Measurements from ENCODE around the gene CCR9. TPM values are rescaled to one million over a fixed set of nuclear protein-coding genes. Genes with fewer than 3 reads are reported as not detected.

The CCR9 gene
- total RNA-seq, 2 donors from 2014 or later = 0.14 TPM; not detected in 1

GRCh38 chr3:45861043-45861719 lies 25.2 kb upstream of the CCR9 start:
- DNase-seq (no peak), ATAC-seq (replicated peaks in 1 of 2) (peak; percentile 63 to 73)
- H3K4me3 Mint-ChIP-seq = peak overlapping the region; percentile 3 to 73
- peak overlapping the region; percentile 92 for H3K27ac Mint-ChIP-seq
- H3K36me3 Mint-ChIP-seq (ENCODE audit: insufficient read depth in 2 of 2) = peaks cover 12 to 22% of the 10 kb centered on the region in 2 donors
- H3K27me3 Mint-ChIP-seq (ENCODE audit: low read depth) = peaks cover 75% of the 10 kb centered on the region
- peaks cover 8 to 11% of the 10 kb centered on the region in 2 donors for H3K9me3 Mint-ChIP-seq
- peaks cover 46% of the 10 kb centered on the region for H3K4me1 Mint-ChIP-seq (ENCODE audit: low read depth)

- peak; percentile 82 to 84 for ATAC-seq (replicated peaks in 1 of 2)
- no peak overlapping the region for H3K27ac Mint-ChIP-seq
- peak; percentile 45 for DNase-seq
- peaks cover 57% of the 10 kb centered on the region for H3K4me1 Mint-ChIP-seq (ENCODE audit: low read depth)
- peaks cover 6 to 8% of the 10 kb centered on the region in 2 donors for H3K9me3 Mint-ChIP-seq
- peaks cover 9 to 14% of the 10 kb centered on the region in 2 donors for H3K36me3 Mint-ChIP-seq (ENCODE audit: insufficient read depth in 2 of 2)
- peaks cover 84% of the 10 kb centered on the region for H3K27me3 Mint-ChIP-seq (ENCODE audit: low read depth)
- H3K4me3 Mint-ChIP-seq = peak overlapping the region in 1 of 2 donors; percentile 6
Observed at GRCh38 chr3:45864760-45865519, 21.4 kb upstream of the CCR9 start.

GRCh38 chr3:45865563-45865962 lies 20.8 kb upstream of the CCR9 start:
- peaks cover 57% of the 10 kb centered on the region for H3K4me1 Mint-ChIP-seq (ENCODE audit: low read depth)
- H3K27me3 Mint-ChIP-seq (ENCODE audit: low read depth) = peaks cover 82% of the 10 kb centered on the region
- peak overlapping the region in 1 of 2 donors; percentile 6 for H3K4me3 Mint-ChIP-seq

GRCh38 chr3:45868213-45868612 lies 18.1 kb upstream of the CCR9 start:
- peaks cover 5 to 7% of the 10 kb centered on the region in 2 donors for H3K36me3 Mint-ChIP-seq (ENCODE audit: insufficient read depth in 2 of 2)
- ATAC-seq (replicated peaks in 1 of 2) = no peak
- DNase-seq = no peak
- H3K27ac Mint-ChIP-seq = no peak overlapping the region
- peaks cover 5 to 6% of the 10 kb centered on the region in 2 donors for H3K9me3 Mint-ChIP-seq
- peaks cover 86% of the 10 kb centered on the region for H3K27me3 Mint-ChIP-seq (ENCODE audit: low read depth)
- no peak overlapping the region for H3K4me3 Mint-ChIP-seq
- peaks cover 53% of the 10 kb centered on the region for H3K4me1 Mint-ChIP-seq (ENCODE audit: low read depth)

More at GRCh38 chr3:45865563-45865962, 20.8 kb upstream of the CCR9 start:
- Mint-ChIP-seq H3K9me3 (peaks cover 6 to 8% of the 10 kb centered on the region in 2 donors), H3K27ac (no peak overlapping the region), H3K36me3 (ENCODE audit: insufficient read depth in 2 of 2) (peaks cover 9 to 14% of the 10 kb centered on the region in 2 donors)
- DNase-seq = no peak
- no peak for ATAC-seq (replicated peaks in 1 of 2)

- DNase-seq (no peak), ATAC-seq (replicated peaks in 1 of 2) (no peak)
- no peak overlapping the region for H3K27ac Mint-ChIP-seq
- H3K4me3 Mint-ChIP-seq = no peak overlapping the region
- H3K27me3 Mint-ChIP-seq (ENCODE audit: low read depth) = peaks cover 86% of the 10 kb centered on the region
- peaks cover 3 to 5% of the 10 kb centered on the region in 2 donors for H3K36me3 Mint-ChIP-seq (ENCODE audit: insufficient read depth in 2 of 2)
- H3K4me1 Mint-ChIP-seq (ENCODE audit: low read depth) = peaks cover 50% of the 10 kb centered on the region
- peaks cover 3 to 4% of the 10 kb centered on the region in 2 donors for H3K9me3 Mint-ChIP-seq
Observed at GRCh38 chr3:45868650-45869049, 17.7 kb upstream of the CCR9 start.

GRCh38 chr3:45869638-45870037 lies 16.7 kb upstream of the CCR9 start:
- ATAC-seq (replicated peaks in 1 of 2) (no peak), DNase-seq (no peak)
- Mint-ChIP-seq H3K36me3 (ENCODE audit: insufficient read depth in 2 of 2) (peaks cover 6% of the 10 kb centered on the region in 2 donors), H3K4me3 (peak overlapping the region in 1 of 2 donors; percentile 1), H3K4me1 (ENCODE audit: low read depth) (peaks cover 46% of the 10 kb centered on the region), H3K27ac (no peak overlapping the region), H3K27me3 (ENCODE audit: low read depth) (peaks cover 90% of the 10 kb centered on the region), H3K9me3 (peaks cover 4 to 5% of the 10 kb centered on the region in 2 donors)

GRCh38 chr3:45870099-45870498 lies 16.2 kb upstream of the CCR9 start:
- H3K27me3 Mint-ChIP-seq (ENCODE audit: low read depth) = peaks cover 90% of the 10 kb centered on the region
- H3K27ac Mint-ChIP-seq = no peak overlapping the region
- H3K36me3 Mint-ChIP-seq (ENCODE audit: insufficient read depth in 2 of 2) = peaks cover 6% of the 10 kb centered on the region in 2 donors
- peaks cover 4 to 5% of the 10 kb centered on the region in 2 donors for H3K9me3 Mint-ChIP-seq
- ATAC-seq (replicated peaks in 1 of 2) (peak; percentile 91 to 93), DNase-seq (peak; percentile 59 to 75)
- H3K4me3 Mint-ChIP-seq = peak overlapping the region in 1 of 2 donors; percentile 1
- H3K4me1 Mint-ChIP-seq (ENCODE audit: low read depth) = peaks cover 41% of the 10 kb centered on the region

- ATAC-seq (replicated peaks in 1 of 2) (no peak), DNase-seq (no peak)
- H3K27me3 Mint-ChIP-seq (ENCODE audit: low read depth) = peaks cover 90% of the 10 kb centered on the region
- no peak overlapping the region for H3K4me3 Mint-ChIP-seq
- H3K36me3 Mint-ChIP-seq (ENCODE audit: insufficient read depth in 2 of 2) = peaks cover 6% of the 10 kb centered on the region in 2 donors
- peaks cover 4 to 5% of the 10 kb centered on the region in 2 donors for H3K9me3 Mint-ChIP-seq
- H3K27ac Mint-ChIP-seq = no peak overlapping the region
- H3K4me1 Mint-ChIP-seq (ENCODE audit: low read depth) = peaks cover 32% of the 10 kb centered on the region
Observed at GRCh38 chr3:45871780-45872179, 14.6 kb upstream of the CCR9 start.

GRCh38 chr3:45872569-45872968 lies 13.8 kb upstream of the CCR9 start:
- Mint-ChIP-seq H3K27me3 (ENCODE audit: low read depth) (peaks cover 84% of the 10 kb centered on the region), H3K27ac (no peak overlapping the region), H3K4me1 (ENCODE audit: low read depth) (peaks cover 32% of the 10 kb centered on the region), H3K36me3 (ENCODE audit: insufficient read depth in 2 of 2) (peaks cover 6% of the 10 kb centered on the region in 2 donors), H3K9me3 (peaks cover 4 to 5% of the 10 kb centered on the region in 2 donors), H3K4me3 (no peak overlapping the region)
- ATAC-seq (replicated peaks in 1 of 2) (no peak), DNase-seq (no peak)

- DNase-seq (no peak), ATAC-seq (replicated peaks in 1 of 2) (no peak)
- Mint-ChIP-seq H3K36me3 (ENCODE audit: insufficient read depth in 2 of 2) (peaks cover 6% of the 10 kb centered on the region in 2 donors), H3K27ac (no peak overlapping the region), H3K9me3 (peaks cover 4 to 5% of the 10 kb centered on the region in 2 donors), H3K4me1 (ENCODE audit: low read depth) (peaks cover 32% of the 10 kb centered on the region), H3K4me3 (no peak overlapping the region), H3K27me3 (ENCODE audit: low read depth) (peaks cover 82% of the 10 kb centered on the region)
Observed at GRCh38 chr3:45873036-45873435, 13.3 kb upstream of the CCR9 start.

- H3K4me1 Mint-ChIP-seq (ENCODE audit: low read depth) = peaks cover 27% of the 10 kb centered on the region
- H3K27ac Mint-ChIP-seq = no peak overlapping the region
- peaks cover 4 to 5% of the 10 kb centered on the region in 2 donors for H3K9me3 Mint-ChIP-seq
- no peak for DNase-seq
- H3K27me3 Mint-ChIP-seq (ENCODE audit: low read depth) = peaks cover 82% of the 10 kb centered on the region
- no peak for ATAC-seq (replicated peaks in 1 of 2)
- peaks cover 6% of the 10 kb centered on the region in 2 donors for H3K36me3 Mint-ChIP-seq (ENCODE audit: insufficient read depth in 2 of 2)
- no peak overlapping the region for H3K4me3 Mint-ChIP-seq
Observed at GRCh38 chr3:45873638-45874037, 12.7 kb upstream of the CCR9 start.

- Mint-ChIP-seq H3K4me3 (no peak overlapping the region), H3K27ac (no peak overlapping the region), H3K4me1 (ENCODE audit: low read depth) (peaks cover 17% of the 10 kb centered on the region), H3K9me3 (peaks cover 4 to 5% of the 10 kb centered on the region in 2 donors), H3K36me3 (ENCODE audit: insufficient read depth in 2 of 2) (peaks cover 6% of the 10 kb centered on the region in 2 donors), H3K27me3 (ENCODE audit: low read depth) (peaks cover 79% of the 10 kb centered on the region)
- ATAC-seq (replicated peaks in 1 of 2) (no peak), DNase-seq (no peak)
Observed at GRCh38 chr3:45874677-45875346, 11.5 kb upstream of the CCR9 start.

GRCh38 chr3:45878124-45878523 lies 8.2 kb upstream of the CCR9 start:
- H3K4me1 Mint-ChIP-seq (ENCODE audit: low read depth) = peaks cover 13% of the 10 kb centered on the region
- DNase-seq (no peak), ATAC-seq (replicated peaks in 1 of 2) (no peak)
- peaks cover 71% of the 10 kb centered on the region for H3K27me3 Mint-ChIP-seq (ENCODE audit: low read depth)
- no peak overlapping the region for H3K27ac Mint-ChIP-seq
- H3K36me3 Mint-ChIP-seq (ENCODE audit: insufficient read depth in 2 of 2) = peaks cover 6% of the 10 kb centered on the region in 2 donors
- no peak overlapping the region for H3K4me3 Mint-ChIP-seq
- peaks cover 4 to 5% of the 10 kb centered on the region in 2 donors for H3K9me3 Mint-ChIP-seq

Data from activated T-cell treated with anti-CD3 and anti-CD28 coated beads, Interleukin-2, amount 50 U/mL, for 72 hours (primary cell).